GM12865 (cell line): ENCODE results near the gene ELFN2.

Experiments
- DNase-seq: peaks from one replicate; pipeline ENCODE4 v3.0.0; 2010; ENCODE audit warnings: low read depth
- H3K4me3 ChIP-seq: 2 replicates; pipeline ENCODE4 v1.5.1; 2011; ENCODE audit warnings: mild to moderate bottlenecking, low read depth, low read length, control low read depth
- CTCF ChIP-seq: IDR thresholded peaks from 2 replicates; pipeline ENCODE4 v1.5.1; 2011; ENCODE audit warnings: low read length, control low read depth, low read depth, inconsistent platforms; ENCODE audit not compliant: insufficient read depth; ENCODE audit errors: missing control alignments

ELFN2 gene

DNA sequence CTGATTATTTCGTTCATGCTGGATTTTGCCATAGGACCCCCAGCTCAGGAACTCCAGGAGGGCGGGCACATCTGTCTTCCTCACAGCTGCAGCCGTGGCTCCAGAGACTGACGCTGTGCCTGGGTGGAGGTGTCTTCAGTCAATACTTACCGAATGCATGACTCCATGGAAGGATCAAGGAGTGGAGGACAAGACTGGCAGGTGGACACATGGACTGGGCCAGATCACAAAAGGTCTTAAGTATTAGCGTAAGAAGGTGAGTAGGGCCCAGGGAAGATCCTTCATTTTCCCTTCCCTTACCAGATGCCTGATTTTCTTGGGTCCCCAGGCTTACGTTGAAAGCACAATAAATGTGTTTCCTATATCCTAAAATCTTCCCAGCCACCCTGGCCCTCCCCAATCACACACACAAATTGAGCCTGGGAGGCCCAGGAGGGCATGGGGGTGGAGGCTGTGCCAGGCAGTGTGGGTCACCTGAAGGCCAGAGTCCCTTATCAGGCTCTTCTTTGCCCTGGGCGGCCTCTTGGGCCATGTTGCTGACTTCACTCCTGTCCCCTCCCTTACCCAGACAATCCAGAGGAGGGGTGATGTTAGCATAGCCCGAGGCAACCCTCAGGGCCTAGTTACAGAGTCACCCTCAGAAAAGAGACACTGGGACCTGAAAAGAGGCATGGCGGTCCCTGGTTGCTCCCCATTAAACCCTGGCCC, 88.6 kb downstream of the ELFN2 start:
- DNase-seq: no peak
- no peak overlapping the region for H3K4me3 ChIP-seq
- no peak for TF ChIP-seq CTCF

- H3K4me3 ChIP-seq: no peak overlapping the region
- no peak for DNase-seq
- TF ChIP-seq CTCF: no peak
Measured at GRCh38 chr22:37337204-37337943, 89.9 kb downstream of the ELFN2 start.

- no peak overlapping the region for H3K4me3 ChIP-seq
- no peak for DNase-seq
- TF ChIP-seq CTCF: no peak
Measured at GRCh38 chr22:37336579-37336978, 90.7 kb downstream of the ELFN2 start.

DNA sequence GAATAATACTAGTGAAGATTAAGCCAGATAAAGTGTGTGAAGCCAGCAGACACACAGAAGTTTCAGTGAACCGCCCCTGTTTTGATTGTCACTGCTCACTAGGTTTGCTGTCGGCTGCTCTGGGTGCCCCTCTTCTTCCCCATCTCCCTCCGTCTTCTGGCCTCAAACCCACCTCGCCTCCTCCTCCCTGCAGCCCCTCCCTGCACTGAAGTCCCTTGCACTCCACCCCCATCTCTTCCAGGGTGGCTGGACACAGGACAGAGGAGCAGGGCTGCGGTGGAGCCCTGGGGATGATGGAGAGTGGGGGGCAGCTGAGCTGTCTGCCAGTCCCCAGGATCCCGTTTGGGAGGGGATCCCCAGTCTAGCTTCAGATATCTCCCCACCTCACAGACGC, 91.5 kb downstream of the ELFN2 start:
- DNase-seq: no peak
- H3K4me3 ChIP-seq: no peak overlapping the region
- TF ChIP-seq CTCF: no peak

DNA sequence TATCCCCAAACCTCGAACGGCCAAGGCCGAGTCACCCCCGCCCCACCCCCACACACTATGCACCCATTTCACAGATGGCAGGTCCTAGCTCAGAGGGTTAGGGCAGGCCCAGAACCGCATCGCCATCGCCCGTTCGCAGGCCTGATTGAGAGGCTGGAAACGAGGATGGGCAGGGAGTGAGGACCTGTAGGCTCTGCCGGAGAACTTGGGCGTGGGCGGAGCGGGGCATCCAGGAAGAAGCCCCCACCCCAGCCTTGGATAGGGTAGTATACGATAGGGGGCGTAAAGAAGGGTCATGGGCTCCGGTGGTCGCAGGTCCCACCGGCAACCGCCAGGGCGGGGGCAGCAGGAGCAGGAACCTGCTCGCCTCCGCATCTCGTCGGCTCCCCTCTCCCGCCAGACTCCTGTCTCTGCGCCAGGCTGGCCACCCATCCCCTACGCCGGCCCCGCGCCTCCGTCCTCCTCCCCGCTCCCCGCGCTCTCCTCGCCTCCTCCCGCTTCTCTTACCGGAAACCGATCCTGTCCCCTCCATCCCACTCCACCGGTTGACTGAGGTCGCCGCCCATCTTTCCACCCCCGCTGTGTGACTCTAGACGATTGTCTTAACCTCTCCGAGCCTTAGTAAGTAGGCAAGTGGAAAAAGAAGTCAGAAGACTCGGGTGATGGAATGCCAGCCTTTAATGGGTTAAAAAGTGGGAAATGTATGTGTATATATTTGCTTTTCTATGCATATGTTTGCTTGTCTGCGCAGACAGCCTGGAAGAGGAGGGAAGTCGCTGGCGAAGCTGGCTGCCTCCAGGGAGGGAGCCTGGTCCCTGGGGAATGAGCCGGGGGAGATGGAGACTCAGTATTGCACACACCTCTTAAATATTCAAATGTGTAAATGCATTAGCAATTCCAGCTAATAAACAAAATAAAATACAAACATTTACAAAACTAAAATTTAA, 92.1 kb downstream of the ELFN2 start:
- TF ChIP-seq CTCF: no peak
- no peak for DNase-seq
- H3K4me3 ChIP-seq: no peak overlapping the region

DNA sequence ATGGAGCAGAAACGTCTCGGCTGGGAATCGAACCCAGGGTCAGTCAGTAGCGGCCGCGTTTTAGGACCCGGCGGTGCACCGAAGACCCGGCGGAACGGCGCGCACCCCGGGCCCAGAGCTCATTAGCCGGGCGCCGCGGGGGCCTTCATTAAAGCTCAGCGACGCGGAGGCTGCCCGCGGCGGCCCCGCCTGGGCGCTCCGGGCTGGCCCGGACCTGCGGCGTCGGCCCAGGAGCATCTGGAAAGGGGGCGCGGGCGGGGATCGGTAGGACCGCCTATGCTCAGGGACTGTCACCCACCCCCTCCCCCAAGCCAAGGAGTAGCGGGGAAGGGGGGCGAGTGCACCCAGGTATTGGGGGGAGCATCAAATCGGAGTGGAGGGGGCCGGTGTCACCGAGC, 92.8 kb downstream of the ELFN2 start:
- H3K4me3 ChIP-seq: no peak overlapping the region
- TF ChIP-seq CTCF: no peak
- no peak for DNase-seq
